GM23248 (cell line): ENCODE data around the gene GLS. TPM values are rescaled to one million over a fixed set of nuclear protein-coding genes. Genes with fewer than 3 reads are reported as not detected.

Source experiments
- DNase-seq: peaks from one replicate; pipeline ENCODE4 v3.0.0-alpha.2; 2015
- H2AFZ ChIP-seq: fragments of 200-600 bp; sonication (generic); 2 replicates; pipeline ENCODE4 v1.6.1; 2016; ENCODE audit warnings: antibody characterized with exemption
- H3F3A ChIP-seq: fragments of 200-600 bp; sonication (generic); 2 replicates; pipeline ENCODE4 v1.6.1; 2016; ENCODE audit warnings: mild to moderate bottlenecking, antibody characterized with exemption, mixed run types; ENCODE audit not compliant: insufficient read depth
- H3K27ac ChIP-seq: fragments of 200-600 bp; sonication (generic); 2 replicates; pipeline ENCODE4 v1.5.1; 2016; ENCODE audit warnings: mild to moderate bottlenecking
- H3K27me3 ChIP-seq: fragments of 200-600 bp; sonication (generic); replicated peaks from 2 replicates; pipeline ENCODE4 v1.6.1; 2016; ENCODE audit warnings: mild to moderate bottlenecking; ENCODE audit not compliant: insufficient read depth
- H3K36me3 ChIP-seq: fragments of 200-600 bp; sonication (generic); 2 replicates; pipeline ENCODE4 v1.6.1; 2016; ENCODE audit warnings: low read depth, mild to moderate bottlenecking
- H3K4me1 ChIP-seq: fragments of 200-600 bp; sonication (generic); 2 replicates; pipeline ENCODE4 v1.6.1; 2016; ENCODE audit warnings: mild to moderate bottlenecking; ENCODE audit not compliant: insufficient read depth
- H3K4me2 ChIP-seq: fragments of 200-600 bp; sonication (generic); one replicate; pipeline ENCODE4 v1.6.1; 2016; ENCODE audit warnings: mild to moderate bottlenecking; ENCODE audit not compliant: unreplicated experiment
- H3K4me3 ChIP-seq: fragments of 200-600 bp; sonication (generic); 2 replicates; pipeline ENCODE4 v1.5.1; 2016; ENCODE audit warnings: mild to moderate bottlenecking
- H3K79me2 ChIP-seq: fragments of 200-600 bp; sonication (generic); 2 replicates; pipeline ENCODE4 v1.6.1; 2016; ENCODE audit warnings: mild to moderate bottlenecking; ENCODE audit not compliant: insufficient read depth
- H3K9ac ChIP-seq: fragments of 200-600 bp; sonication (generic); 2 replicates; pipeline ENCODE4 v1.6.1; 2016; ENCODE audit warnings: mild to moderate bottlenecking
- H3K9me2 ChIP-seq: fragments of 200-600 bp; sonication (generic); 2 replicates; pipeline ENCODE4 v1.6.1; 2016; ENCODE audit warnings: mixed run types, mild to moderate bottlenecking, moderate library complexity; ENCODE audit not compliant: insufficient read depth
- H3K9me3 ChIP-seq: fragments of 200-600 bp; sonication (generic); one replicate; pipeline ENCODE4 v1.6.1; 2017; ENCODE audit warnings: low read depth
- H4K20me1 ChIP-seq: fragments of 200-600 bp; sonication (generic); 2 replicates; pipeline ENCODE4 v1.6.0; 2016; ENCODE audit not compliant: insufficient read depth
- EZH2 ChIP-seq: fragments of 200-600 bp; sonication (generic); IDR thresholded peaks from 2 replicates; pipeline ENCODE4 v1.6.1; 2018; ENCODE audit warnings: antibody characterized with exemption, mild to moderate bottlenecking; ENCODE audit not compliant: insufficient read depth, poor library complexity, severe bottlenecking
- EZH2phosphoT487 ChIP-seq: fragments of 200-600 bp; sonication (generic); IDR thresholded peaks from 2 replicates; pipeline ENCODE4 v1.6.1; 2018; ENCODE audit warnings: antibody characterized with exemption, moderate library complexity, mild to moderate bottlenecking, low read depth; ENCODE audit not compliant: insufficient read depth
- WGBS, 2 experiments: methylation state at CpG; one replicate each; pipeline ENCODE4 v1.1.6; 2015 to 2017; ENCODE audit warnings: low lambda C conversion rate in 2 of 2, low coverage in 1 of 2; ENCODE audit errors: missing lambda C conversion rate in 2 of 2; 5-methylcytosine and 5-hydroxymethylcytosine counted together
- in situ Hi-C: fragments of 300-500 bp; cut with MboI; formaldehyde crosslinking; loops from 2 replicates; pipeline ENCODE4 v1.15.0; 2020
- polyA plus RNA-seq: library from polyadenylated mRNA; unstranded; fragments of >200 nt; fragmentation: Nextera tagmentation; extraction: Ambion mirVana; gene quantifications from 2 replicates; pipeline ENCODE4 v1.2.1, GENCODE V29; 2016
- total RNA-seq: library from RNA; depleted of rRNA; stranded (reverse); fragments of >200 nt; shearing (Covaris generic); gene quantifications from 2 replicates; pipeline ENCODE4 v1.2.3, GENCODE V29; 2014

The GLS gene
- total and polyA plus RNA-seq, 2 experiments from 2014 or later, result 96.0 to 362 TPM

DNA sequence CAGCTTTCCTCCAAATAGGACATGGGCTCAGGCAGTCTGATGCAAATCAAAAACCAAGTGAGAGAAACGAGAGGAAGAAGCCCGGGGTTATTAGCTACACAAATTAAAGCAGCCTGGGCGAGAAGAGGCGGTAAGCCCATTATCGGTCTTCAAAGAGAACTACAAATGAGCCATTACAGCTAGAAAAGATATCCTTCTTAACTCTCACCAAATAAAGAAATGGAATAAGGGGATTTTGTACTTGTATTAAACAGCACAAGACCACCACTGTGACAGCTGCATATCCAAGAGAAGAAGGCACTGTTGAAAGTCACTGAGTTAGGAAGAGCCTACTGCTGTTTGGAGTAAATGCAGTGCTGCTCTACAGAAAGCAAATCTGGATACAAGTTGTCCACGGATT is 100.7 kb downstream of the GLS start:
- peaks cover 95% of the 10 kb centered on the region for H3F3A ChIP-seq
- no peaks in the 10 kb centered on the region for H3K9me2 ChIP-seq
- in situ Hi-C loops, result no loop called here
- H3K4me3 ChIP-seq, result no peak overlapping the region
- H3K9ac ChIP-seq, result no peak overlapping the region
- peaks cover 21% of the 10 kb centered on the region for H3K4me1 ChIP-seq
- H3K27me3 ChIP-seq, result no peaks in the 10 kb centered on the region
- TF ChIP-seq EZH2, result no peak
- no peak for TF ChIP-seq EZH2phosphoT487
- no peaks in the 10 kb centered on the region for H3K79me2 ChIP-seq
- no peak overlapping the region for H2AFZ ChIP-seq
- WGBS, 2 experiments, result 92 to 93% methylated on average over 6 of the region's 6 CpGs
- peaks cover 94% of the 10 kb centered on the region for H3K36me3 ChIP-seq
- H3K9me3 ChIP-seq, result no peaks in the 10 kb centered on the region
- H3K27ac ChIP-seq, result no peak overlapping the region
- no peaks in the 10 kb centered on the region for H4K20me1 ChIP-seq
- no peak for DNase-seq
- no peak overlapping the region for H3K4me2 ChIP-seq

DNA sequence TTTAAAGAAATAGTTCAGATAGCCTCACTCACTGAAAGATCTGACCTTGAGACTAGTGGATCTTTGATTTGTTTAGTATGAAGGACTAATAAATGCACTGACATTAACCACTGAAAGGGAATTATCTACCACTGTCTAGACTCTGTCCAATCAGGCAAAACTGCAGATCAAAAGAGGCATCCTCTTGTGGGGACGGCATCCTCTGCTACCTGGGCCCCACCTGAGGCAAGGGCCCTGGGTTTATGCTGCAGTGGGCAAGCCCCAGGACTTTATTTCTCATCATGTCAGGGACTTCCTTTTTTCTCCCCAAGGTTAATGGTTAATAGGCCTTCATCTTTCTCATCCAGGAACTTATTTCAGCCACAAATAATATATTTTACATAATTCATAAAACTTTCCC is 101.1 kb downstream of the GLS start:
- Histone ChIP-seq H3F3A (peaks cover 93% of the 10 kb centered on the region), H3K27me3 (no peaks in the 10 kb centered on the region), H3K4me3 (no peak overlapping the region), H3K4me1 (peaks cover 21% of the 10 kb centered on the region), H3K36me3 (peaks cover 94% of the 10 kb centered on the region), H3K4me2 (no peak overlapping the region), H4K20me1 (no peaks in the 10 kb centered on the region), H3K9ac (no peak overlapping the region), H3K9me3 (no peaks in the 10 kb centered on the region), H3K79me2 (no peaks in the 10 kb centered on the region), H3K9me2 (no peaks in the 10 kb centered on the region), H2AFZ (no peak overlapping the region), H3K27ac (no peak overlapping the region)
- no peak for DNase-seq
- WGBS, 2 experiments, result 100% methylated on average over 1 of the region's 1 CpG
- TF ChIP-seq EZH2phosphoT487, result no peak
- TF ChIP-seq EZH2, result no peak
- in situ Hi-C loops, result no loop called here

DNA sequence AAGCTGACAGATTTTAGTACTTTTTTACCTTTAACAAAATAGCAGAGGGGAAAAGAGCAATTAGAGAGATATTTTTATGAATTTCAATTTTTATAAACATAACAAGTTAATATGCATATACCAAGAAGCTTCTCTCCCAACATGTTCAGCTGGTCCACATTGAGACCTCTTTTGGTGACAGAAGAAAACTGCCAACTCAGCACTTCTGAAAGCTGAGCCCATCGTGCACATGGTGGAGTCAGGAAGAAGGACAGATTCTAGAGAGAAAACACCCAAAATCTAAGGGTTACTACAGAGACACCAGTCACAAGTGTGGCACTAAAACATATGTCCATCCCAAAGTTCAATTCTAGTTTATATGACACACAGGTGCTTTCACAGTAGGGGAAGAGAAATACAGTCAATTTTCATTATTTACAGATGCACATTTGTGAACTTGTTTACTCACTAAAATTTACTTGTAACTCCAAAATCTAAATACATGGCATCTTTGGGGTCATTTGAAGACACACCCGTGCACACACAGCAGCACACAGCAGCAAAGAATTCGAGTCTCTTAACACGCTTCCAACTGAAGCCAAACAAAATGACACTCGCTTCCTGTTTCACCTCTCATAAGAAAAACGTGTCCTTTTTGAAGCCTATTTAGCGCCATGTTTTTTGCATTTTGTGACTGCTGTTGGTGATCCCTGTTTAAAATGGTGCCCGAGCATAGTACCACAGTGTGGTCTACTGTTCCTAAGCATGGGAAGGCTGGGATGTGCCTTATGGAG is 101.8 kb downstream of the GLS start:
- peaks cover 95% of the 10 kb centered on the region for H3F3A ChIP-seq

DNA sequence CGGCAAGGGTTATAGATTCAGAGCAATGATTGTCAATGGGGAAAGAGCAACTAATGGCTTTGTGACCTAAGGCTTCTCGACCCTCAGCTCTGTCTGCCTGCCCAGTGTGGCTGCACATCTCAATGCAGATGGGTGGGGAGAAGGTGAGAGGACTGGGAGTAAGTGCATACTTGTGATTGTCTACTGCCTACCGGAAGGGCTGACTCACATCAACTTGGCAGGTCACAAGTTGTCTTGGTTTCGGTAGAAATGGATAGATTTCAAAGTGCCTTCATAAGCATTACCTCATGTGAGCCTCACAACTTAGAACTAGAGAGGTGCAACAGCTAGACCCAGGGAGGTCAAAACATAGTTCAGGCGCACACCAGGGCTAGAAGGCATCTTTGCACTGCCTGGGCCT is 104.0 kb downstream of the GLS start:
- Histone ChIP-seq H3F3A (peaks cover 75% of the 10 kb centered on the region), H3K9ac (no peak overlapping the region), H3K27me3 (no peaks in the 10 kb centered on the region), H3K9me2 (no peaks in the 10 kb centered on the region), H3K4me2 (no peak overlapping the region), H3K27ac (peak overlapping the region; percentile 44), H3K9me3 (no peaks in the 10 kb centered on the region), H3K36me3 (peaks cover 93% of the 10 kb centered on the region), H2AFZ (no peak overlapping the region), H4K20me1 (no peaks in the 10 kb centered on the region), H3K4me1 (peaks cover 9% of the 10 kb centered on the region), H3K4me3 (no peak overlapping the region), H3K79me2 (no peaks in the 10 kb centered on the region)
- no peak for TF ChIP-seq EZH2
- no peak for TF ChIP-seq EZH2phosphoT487
- 64 to 65% methylated on average over 5 of the region's 5 CpGs for WGBS, 2 experiments
- peak; percentile 83 for DNase-seq
- in situ Hi-C loops, result no loop called here

More for the DNA sequence above, 101.8 kb downstream of the GLS start:
- Histone ChIP-seq H3K27ac (no peak overlapping the region), H3K9me2 (no peaks in the 10 kb centered on the region), H3K36me3 (peaks cover 95% of the 10 kb centered on the region), H3K4me1 (peaks cover 21% of the 10 kb centered on the region), H4K20me1 (no peaks in the 10 kb centered on the region), H3K9me3 (no peaks in the 10 kb centered on the region), H3K4me3 (no peak overlapping the region), H3K79me2 (no peaks in the 10 kb centered on the region), H3K4me2 (no peak overlapping the region), H3K9ac (no peak overlapping the region), H3K27me3 (no peaks in the 10 kb centered on the region), H2AFZ (no peak overlapping the region)
- in situ Hi-C loops, result no loop called here
- TF ChIP-seq EZH2phosphoT487 (no peak), EZH2 (no peak)
- DNase-seq, result no peak
- 88 to 90% methylated on average over 8 of the region's 8 CpGs for WGBS, 2 experiments
